WTC11 (cell line): ENCODE data around the gene NPEPPS. TPM values are rescaled to one million over a fixed set of nuclear protein-coding genes. Genes with fewer than 3 reads are reported as not detected.

Experiments
- ATAC-seq: fragments of 200-7000 bp; cut with Tn5 transposase; 2 replicates; pipeline ENCODE4 v1.10.0; 2021; ENCODE audit warnings: mild to moderate bottlenecking, moderate library complexity
- CTCF ChIA-PET: fragments of 300-600 bp; sonication (Branson Sonifier 250); formaldehyde crosslinking; loops from one replicate; lab custom pipeline; 2021; ENCODE audit warnings: antibody characterized with exemption; lab: Charles Lee
- POLR2A ChIA-PET: fragments of 350-600 bp; sonication (Branson Sonifier 250); formaldehyde crosslinking; loops from one replicate; lab custom pipeline; 2021; ENCODE audit warnings: antibody characterized with exemption; lab: Charles Lee
- DNase-seq: peaks from one replicate; pipeline ENCODE4 v3.0.0; 2021; ENCODE audit warnings: low spot score
- H3K27ac Mint-ChIP-seq: 2 replicates; pipeline ENCODE4 v1.8.0; 2021; ENCODE audit warnings: mixed read lengths
- H3K27me3 Mint-ChIP-seq: 2 replicates; pipeline ENCODE4 v1.8.0; 2021; ENCODE audit warnings: low read depth, mild to moderate bottlenecking, moderate library complexity, mixed read lengths
- H3K36me3 Mint-ChIP-seq: 2 replicates; pipeline ENCODE4 v1.8.0; 2021; ENCODE audit warnings: mixed read lengths
- H3K4me1 Mint-ChIP-seq: 2 replicates; pipeline ENCODE4 v1.8.0; 2022; ENCODE audit warnings: mixed read lengths
- H3K4me3 Mint-ChIP-seq: 2 replicates; pipeline ENCODE4 v1.8.0; 2021; ENCODE audit warnings: mild to moderate bottlenecking, moderate library complexity, mixed read lengths
- H3K9me3 Mint-ChIP-seq: 2 replicates; pipeline ENCODE4 v1.8.0; 2021; ENCODE audit warnings: mixed read lengths
- EMX1 ChIP-seq: fragments of 250-450 bp; sonication (Bioruptor Pico); IDR thresholded peaks from 2 replicates; pipeline ENCODE4 v1.8.0; 2021; ENCODE audit warnings: mild to moderate bottlenecking
- FOXJ3 ChIP-seq: sonication (generic); formaldehyde crosslinking; IDR thresholded peaks from 2 replicates; pipeline ENCODE4 v1.9.0; 2021; ENCODE audit warnings: missing genetic modification reagents, mild to moderate bottlenecking, borderline replicate concordance
- GTF2I ChIP-seq: fragments of 250-450 bp; sonication (Bioruptor Pico); conservative IDR thresholded peaks from 2 replicates; pipeline ENCODE4 v1.4.0; 2021; ENCODE audit warnings: mild to moderate bottlenecking
- HMGA2 ChIP-seq: fragments of 250-450 bp; sonication (Bioruptor Pico); IDR thresholded peaks from 2 replicates; pipeline ENCODE4 v1.4.0; 2021; ENCODE audit warnings: mild to moderate bottlenecking, moderate library complexity
- IRF2 ChIP-seq: sonication (generic); formaldehyde crosslinking; IDR thresholded peaks from 2 replicates; pipeline ENCODE4 v1.8.0; 2022; ENCODE audit warnings: low read depth, missing genetic modification reagents, borderline replicate concordance
- NFE2L1 ChIP-seq: sonication (generic); formaldehyde crosslinking; IDR thresholded peaks from 2 replicates; pipeline ENCODE4 v1.8.1; 2023; ENCODE audit warnings: missing genetic modification reagents
- NR1H2 ChIP-seq: sonication (generic); formaldehyde crosslinking; IDR thresholded peaks from 2 replicates; pipeline ENCODE4 v1.9.0; 2021; ENCODE audit warnings: mild to moderate bottlenecking, moderate library complexity, missing genetic modification reagents
- PRRX2 ChIP-seq: fragments of 250-450 bp; sonication (Bioruptor Pico); IDR thresholded peaks from 2 replicates; pipeline ENCODE4 v1.8.0; 2021; ENCODE audit warnings: mild to moderate bottlenecking
- SMAD4 ChIP-seq: sonication (generic); formaldehyde crosslinking; IDR thresholded peaks from 2 replicates; pipeline ENCODE4 v1.8.0; 2022; ENCODE audit warnings: mild to moderate bottlenecking, missing genetic modification reagents
- SOX15 ChIP-seq: fragments of 250-450 bp; sonication (Bioruptor Pico); IDR thresholded peaks from 2 replicates; pipeline ENCODE4 v1.9.0; 2021; ENCODE audit warnings: mild to moderate bottlenecking
- SP1 ChIP-seq: sonication (generic); formaldehyde crosslinking; conservative IDR thresholded peaks from 2 replicates; pipeline ENCODE4 v1.8.1; 2022; ENCODE audit warnings: missing genetic modification reagents
- TEAD1 ChIP-seq: sonication (generic); formaldehyde crosslinking; IDR thresholded peaks from 2 replicates; pipeline ENCODE4 v1.8.0; 2022; ENCODE audit warnings: mild to moderate bottlenecking, missing genetic modification reagents
- TEAD4 ChIP-seq: sonication (generic); formaldehyde crosslinking; IDR thresholded peaks from 2 replicates; pipeline ENCODE4 v1.8.0; 2022; ENCODE audit warnings: mild to moderate bottlenecking, missing genetic modification reagents
- ZNF423 ChIP-seq: fragments of 250-450 bp; sonication (Bioruptor Pico); IDR thresholded peaks from 2 replicates; pipeline ENCODE4 v2.1.2; 2022; ENCODE audit warnings: mild to moderate bottlenecking, moderate library complexity
- ZNF671 ChIP-seq: fragments of 250-450 bp; sonication (Bioruptor Pico); IDR thresholded peaks from 2 replicates; pipeline ENCODE4 v1.8.0; 2021; ENCODE audit warnings: mild to moderate bottlenecking
- total RNA-seq: library from RNA; stranded (reverse); gene quantifications from 3 replicates; pipeline ENCODE4 v1.2.3, GENCODE V29; 2021
- TF ChIP-seq, protein P1 (sequence below): sonication (generic); formaldehyde crosslinking; IDR thresholded peaks from 2 replicates; pipeline ENCODE4 v1.8.1; 2023; ENCODE audit warnings: mild to moderate bottlenecking, missing genetic modification reagents
- TF ChIP-seq, protein P2 (sequence below): sonication (generic); formaldehyde crosslinking; IDR thresholded peaks from 2 replicates; pipeline ENCODE4 v1.8.1; 2023; ENCODE audit warnings: mild to moderate bottlenecking, moderate library complexity, missing genetic modification reagents
- TF ChIP-seq, protein P3 (sequence below): sonication (generic); formaldehyde crosslinking; IDR thresholded peaks from 2 replicates; pipeline ENCODE4 v1.8.1; 2023; ENCODE audit warnings: mild to moderate bottlenecking, missing genetic modification reagents, moderate library complexity
- TF ChIP-seq, protein P4 (sequence below): sonication (generic); formaldehyde crosslinking; IDR thresholded peaks from 2 replicates; pipeline ENCODE4 v1.8.0; 2022; ENCODE audit warnings: mild to moderate bottlenecking, missing genetic modification reagents
- TF ChIP-seq, protein P5 (sequence below): sonication (generic); formaldehyde crosslinking; IDR thresholded peaks from 2 replicates; pipeline ENCODE4 v1.8.0; 2022; ENCODE audit warnings: missing genetic modification reagents
- TF ChIP-seq, protein P6 (sequence below): sonication (generic); formaldehyde crosslinking; IDR thresholded peaks from 2 replicates; pipeline ENCODE4 v1.8.1; 2022; ENCODE audit warnings: low read depth, missing genetic modification reagents, borderline replicate concordance
- TF ChIP-seq, protein P7 (sequence below): sonication (generic); formaldehyde crosslinking; IDR thresholded peaks from 2 replicates; pipeline ENCODE4 v1.8.1; 2022; ENCODE audit warnings: low read depth, mild to moderate bottlenecking, moderate library complexity, missing genetic modification reagents, borderline replicate concordance
- TF ChIP-seq, protein P8 (sequence below): fragments of 250-450 bp; sonication (Bioruptor Pico); IDR thresholded peaks from 2 replicates; pipeline ENCODE4 v1.9.0; 2021; ENCODE audit warnings: mild to moderate bottlenecking
- TF ChIP-seq, protein P9 (sequence below): sonication (generic); formaldehyde crosslinking; IDR thresholded peaks from 2 replicates; pipeline ENCODE4 v1.8.1; 2022; ENCODE audit warnings: mild to moderate bottlenecking, moderate library complexity, missing genetic modification reagents

NPEPPS gene
- total RNA-seq, 1 experiment from 2014 or later = 127 TPM

DNA sequence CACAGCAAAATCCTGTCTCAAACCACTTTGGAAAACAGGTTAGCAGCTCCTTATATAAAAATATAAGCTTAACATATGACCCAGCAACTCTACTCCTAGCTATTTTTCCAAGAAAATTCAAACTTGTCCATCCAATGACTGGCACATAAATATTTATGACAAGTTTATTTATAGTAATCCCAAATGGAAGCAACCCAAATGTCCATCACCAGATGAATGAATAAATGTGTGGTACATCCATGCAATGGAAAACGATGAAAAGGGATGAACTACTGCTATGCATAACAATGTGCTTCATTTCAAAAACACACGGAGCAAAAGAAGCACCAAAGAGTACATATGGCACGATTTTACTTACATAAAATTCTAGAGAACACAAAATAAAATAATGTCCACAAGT, 109.2 kb downstream of the NPEPPS start:
- Mint-ChIP-seq H3K4me1 (no peaks in the 10 kb centered on the region), H3K27ac (no peak overlapping the region), H3K9me3 (no peaks in the 10 kb centered on the region), H3K36me3 (peaks cover 5% of the 10 kb centered on the region), H3K4me3 (no peak overlapping the region), H3K27me3 (no peaks in the 10 kb centered on the region)
- DNase-seq (no peak), ATAC-seq (no peak)
- ChIA-PET POLR2A (no interaction called here), CTCF (no interaction called here)
- TF ChIP-seq, protein P1, sequence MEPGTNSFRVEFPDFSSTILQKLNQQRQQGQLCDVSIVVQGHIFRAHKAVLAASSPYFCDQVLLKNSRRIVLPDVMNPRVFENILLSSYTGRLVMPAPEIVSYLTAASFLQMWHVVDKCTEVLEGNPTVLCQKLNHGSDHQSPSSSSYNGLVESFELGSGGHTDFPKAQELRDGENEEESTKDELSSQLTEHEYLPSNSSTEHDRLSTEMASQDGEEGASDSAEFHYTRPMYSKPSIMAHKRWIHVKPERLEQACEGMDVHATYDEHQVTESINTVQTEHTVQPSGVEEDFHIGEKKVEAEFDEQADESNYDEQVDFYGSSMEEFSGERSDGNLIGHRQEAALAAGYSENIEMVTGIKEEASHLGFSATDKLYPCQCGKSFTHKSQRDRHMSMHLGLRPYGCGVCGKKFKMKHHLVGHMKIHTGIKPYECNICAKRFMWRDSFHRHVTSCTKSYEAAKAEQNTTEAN (CRISPR knock-in tag) = no peak
- TF ChIP-seq NR1H2 (no peak), SP1 (CRISPR knock-in tag) (no peak), FOXJ3 (CRISPR knock-in tag) (no peak), GTF2I (CRISPR knock-in tag) (no peak), SOX15 (CRISPR knock-in tag) (no peak), ZNF671 (CRISPR knock-in tag) (no peak), ZNF423 (CRISPR knock-in tag) (no peak), HMGA2 (CRISPR knock-in tag) (no peak), SMAD4 (CRISPR knock-in tag) (no peak), PRRX2 (no peak), TEAD4 (CRISPR knock-in tag) (no peak)
- TF ChIP-seq, protein P2, sequence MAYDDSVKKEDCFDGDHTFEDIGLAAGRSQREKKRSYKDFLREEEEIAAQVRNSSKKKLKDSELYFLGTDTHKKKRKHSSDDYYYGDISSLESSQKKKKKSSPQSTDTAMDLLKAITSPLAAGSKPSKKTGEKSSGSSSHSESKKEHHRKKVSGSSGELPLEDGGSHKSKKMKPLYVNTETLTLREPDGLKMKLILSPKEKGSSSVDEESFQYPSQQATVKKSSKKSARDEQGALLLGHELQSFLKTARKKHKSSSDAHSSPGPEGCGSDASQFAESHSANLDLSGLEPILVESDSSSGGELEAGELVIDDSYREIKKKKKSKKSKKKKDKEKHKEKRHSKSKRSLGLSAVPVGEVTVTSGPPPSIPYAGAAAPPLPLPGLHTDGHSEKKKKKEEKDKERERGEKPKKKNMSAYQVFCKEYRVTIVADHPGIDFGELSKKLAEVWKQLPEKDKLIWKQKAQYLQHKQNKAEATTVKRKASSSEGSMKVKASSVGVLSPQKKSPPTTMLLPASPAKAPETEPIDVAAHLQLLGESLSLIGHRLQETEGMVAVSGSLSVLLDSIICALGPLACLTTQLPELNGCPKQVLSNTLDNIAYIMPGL (CRISPR knock-in tag) = no peak
- TF ChIP-seq, protein P3, sequence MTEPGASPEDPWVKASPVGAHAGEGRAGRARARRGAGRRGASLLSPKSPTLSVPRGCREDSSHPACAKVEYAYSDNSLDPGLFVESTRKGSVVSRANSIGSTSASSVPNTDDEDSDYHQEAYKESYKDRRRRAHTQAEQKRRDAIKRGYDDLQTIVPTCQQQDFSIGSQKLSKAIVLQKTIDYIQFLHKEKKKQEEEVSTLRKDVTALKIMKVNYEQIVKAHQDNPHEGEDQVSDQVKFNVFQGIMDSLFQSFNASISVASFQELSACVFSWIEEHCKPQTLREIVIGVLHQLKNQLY (CRISPR knock-in tag) = no peak
- TF ChIP-seq, protein P4, sequence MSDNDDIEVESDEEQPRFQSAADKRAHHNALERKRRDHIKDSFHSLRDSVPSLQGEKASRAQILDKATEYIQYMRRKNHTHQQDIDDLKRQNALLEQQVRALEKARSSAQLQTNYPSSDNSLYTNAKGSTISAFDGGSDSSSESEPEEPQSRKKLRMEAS (CRISPR knock-in tag) = no peak
- TF ChIP-seq, protein P5, sequence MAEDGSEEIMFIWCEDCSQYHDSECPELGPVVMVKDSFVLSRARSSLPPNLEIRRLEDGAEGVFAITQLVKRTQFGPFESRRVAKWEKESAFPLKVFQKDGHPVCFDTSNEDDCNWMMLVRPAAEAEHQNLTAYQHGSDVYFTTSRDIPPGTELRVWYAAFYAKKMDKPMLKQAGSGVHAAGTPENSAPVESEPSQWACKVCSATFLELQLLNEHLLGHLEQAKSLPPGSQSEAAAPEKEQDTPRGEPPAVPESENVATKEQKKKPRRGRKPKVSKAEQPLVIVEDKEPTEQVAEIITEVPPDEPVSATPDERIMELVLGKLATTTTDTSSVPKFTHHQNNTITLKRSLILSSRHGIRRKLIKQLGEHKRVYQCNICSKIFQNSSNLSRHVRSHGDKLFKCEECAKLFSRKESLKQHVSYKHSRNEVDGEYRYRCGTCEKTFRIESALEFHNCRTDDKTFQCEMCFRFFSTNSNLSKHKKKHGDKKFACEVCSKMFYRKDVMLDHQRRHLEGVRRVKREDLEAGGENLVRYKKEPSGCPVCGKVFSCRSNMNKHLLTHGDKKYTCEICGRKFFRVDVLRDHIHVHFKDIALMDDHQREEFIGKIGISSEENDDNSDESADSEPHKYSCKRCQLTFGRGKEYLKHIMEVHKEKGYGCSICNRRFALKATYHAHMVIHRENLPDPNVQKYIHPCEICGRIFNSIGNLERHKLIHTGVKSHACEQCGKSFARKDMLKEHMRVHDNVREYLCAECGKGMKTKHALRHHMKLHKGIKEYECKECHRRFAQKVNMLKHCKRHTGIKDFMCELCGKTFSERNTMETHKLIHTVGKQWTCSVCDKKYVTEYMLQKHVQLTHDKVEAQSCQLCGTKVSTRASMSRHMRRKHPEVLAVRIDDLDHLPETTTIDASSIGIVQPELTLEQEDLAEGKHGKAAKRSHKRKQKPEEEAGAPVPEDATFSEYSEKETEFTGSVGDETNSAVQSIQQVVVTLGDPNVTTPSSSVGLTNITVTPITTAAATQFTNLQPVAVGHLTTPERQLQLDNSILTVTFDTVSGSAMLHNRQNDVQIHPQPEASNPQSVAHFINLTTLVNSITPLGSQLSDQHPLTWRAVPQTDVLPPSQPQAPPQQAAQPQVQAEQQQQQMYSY (CRISPR knock-in tag) = no peak
- TF ChIP-seq, protein P6, sequence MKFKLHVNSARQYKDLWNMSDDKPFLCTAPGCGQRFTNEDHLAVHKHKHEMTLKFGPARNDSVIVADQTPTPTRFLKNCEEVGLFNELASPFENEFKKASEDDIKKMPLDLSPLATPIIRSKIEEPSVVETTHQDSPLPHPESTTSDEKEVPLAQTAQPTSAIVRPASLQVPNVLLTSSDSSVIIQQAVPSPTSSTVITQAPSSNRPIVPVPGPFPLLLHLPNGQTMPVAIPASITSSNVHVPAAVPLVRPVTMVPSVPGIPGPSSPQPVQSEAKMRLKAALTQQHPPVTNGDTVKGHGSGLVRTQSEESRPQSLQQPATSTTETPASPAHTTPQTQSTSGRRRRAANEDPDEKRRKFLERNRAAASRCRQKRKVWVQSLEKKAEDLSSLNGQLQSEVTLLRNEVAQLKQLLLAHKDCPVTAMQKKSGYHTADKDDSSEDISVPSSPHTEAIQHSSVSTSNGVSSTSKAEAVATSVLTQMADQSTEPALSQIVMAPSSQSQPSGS = no peak

DNA sequence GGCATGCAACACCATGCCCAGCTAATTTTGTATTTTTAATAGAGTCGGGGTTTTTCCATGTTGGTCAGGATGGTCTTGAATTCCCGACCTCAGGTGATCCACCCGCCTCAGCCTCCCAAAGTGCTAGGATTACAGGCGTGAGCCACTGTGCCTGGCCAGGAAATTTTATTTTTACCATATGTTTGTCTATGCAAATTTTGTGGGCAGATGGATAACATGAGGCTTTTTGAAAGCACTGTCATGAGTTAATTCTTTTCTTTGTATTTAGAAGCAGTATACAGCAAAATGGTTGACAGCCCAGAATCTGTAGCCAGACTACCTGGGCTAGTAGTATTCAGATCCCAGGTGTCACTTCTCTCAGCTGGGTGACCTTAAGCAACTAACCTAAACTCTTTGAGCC, 110.3 kb downstream of the NPEPPS start:
- no peak overlapping the region for H3K27ac Mint-ChIP-seq
- no peaks in the 10 kb centered on the region for H3K27me3 Mint-ChIP-seq
- H3K4me1 Mint-ChIP-seq = no peaks in the 10 kb centered on the region
- ATAC-seq (no peak), DNase-seq (no peak)
- no peaks in the 10 kb centered on the region for H3K9me3 Mint-ChIP-seq
- CTCF ChIA-PET = no interaction called here
- H3K4me3 Mint-ChIP-seq = no peak overlapping the region
- peaks cover 5% of the 10 kb centered on the region for H3K36me3 Mint-ChIP-seq
- POLR2A ChIA-PET = no interaction called here
- TF ChIP-seq NR1H2 (no peak), TEAD1 (CRISPR knock-in tag) (no peak), NFE2L1 (CRISPR knock-in tag) (no peak), EMX1 (CRISPR knock-in tag) (no peak), HMGA2 (CRISPR knock-in tag) (no peak), IRF2 (CRISPR knock-in tag) (no peak)
- TF ChIP-seq, protein P7, sequence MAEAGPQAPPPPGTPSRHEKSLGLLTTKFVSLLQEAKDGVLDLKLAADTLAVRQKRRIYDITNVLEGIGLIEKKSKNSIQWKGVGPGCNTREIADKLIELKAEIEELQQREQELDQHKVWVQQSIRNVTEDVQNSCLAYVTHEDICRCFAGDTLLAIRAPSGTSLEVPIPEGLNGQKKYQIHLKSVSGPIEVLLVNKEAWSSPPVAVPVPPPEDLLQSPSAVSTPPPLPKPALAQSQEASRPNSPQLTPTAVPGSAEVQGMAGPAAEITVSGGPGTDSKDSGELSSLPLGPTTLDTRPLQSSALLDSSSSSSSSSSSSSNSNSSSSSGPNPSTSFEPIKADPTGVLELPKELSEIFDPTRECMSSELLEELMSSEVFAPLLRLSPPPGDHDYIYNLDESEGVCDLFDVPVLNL = no peak
- TF ChIP-seq, protein P8, sequence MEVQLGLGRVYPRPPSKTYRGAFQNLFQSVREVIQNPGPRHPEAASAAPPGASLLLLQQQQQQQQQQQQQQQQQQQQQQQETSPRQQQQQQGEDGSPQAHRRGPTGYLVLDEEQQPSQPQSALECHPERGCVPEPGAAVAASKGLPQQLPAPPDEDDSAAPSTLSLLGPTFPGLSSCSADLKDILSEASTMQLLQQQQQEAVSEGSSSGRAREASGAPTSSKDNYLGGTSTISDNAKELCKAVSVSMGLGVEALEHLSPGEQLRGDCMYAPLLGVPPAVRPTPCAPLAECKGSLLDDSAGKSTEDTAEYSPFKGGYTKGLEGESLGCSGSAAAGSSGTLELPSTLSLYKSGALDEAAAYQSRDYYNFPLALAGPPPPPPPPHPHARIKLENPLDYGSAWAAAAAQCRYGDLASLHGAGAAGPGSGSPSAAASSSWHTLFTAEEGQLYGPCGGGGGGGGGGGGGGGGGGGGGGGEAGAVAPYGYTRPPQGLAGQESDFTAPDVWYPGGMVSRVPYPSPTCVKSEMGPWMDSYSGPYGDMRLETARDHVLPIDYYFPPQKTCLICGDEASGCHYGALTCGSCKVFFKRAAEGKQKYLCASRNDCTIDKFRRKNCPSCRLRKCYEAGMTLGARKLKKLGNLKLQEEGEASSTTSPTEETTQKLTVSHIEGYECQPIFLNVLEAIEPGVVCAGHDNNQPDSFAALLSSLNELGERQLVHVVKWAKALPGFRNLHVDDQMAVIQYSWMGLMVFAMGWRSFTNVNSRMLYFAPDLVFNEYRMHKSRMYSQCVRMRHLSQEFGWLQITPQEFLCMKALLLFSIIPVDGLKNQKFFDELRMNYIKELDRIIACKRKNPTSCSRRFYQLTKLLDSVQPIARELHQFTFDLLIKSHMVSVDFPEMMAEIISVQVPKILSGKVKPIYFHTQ (CRISPR knock-in tag) = no peak
- TF ChIP-seq, protein P9, sequence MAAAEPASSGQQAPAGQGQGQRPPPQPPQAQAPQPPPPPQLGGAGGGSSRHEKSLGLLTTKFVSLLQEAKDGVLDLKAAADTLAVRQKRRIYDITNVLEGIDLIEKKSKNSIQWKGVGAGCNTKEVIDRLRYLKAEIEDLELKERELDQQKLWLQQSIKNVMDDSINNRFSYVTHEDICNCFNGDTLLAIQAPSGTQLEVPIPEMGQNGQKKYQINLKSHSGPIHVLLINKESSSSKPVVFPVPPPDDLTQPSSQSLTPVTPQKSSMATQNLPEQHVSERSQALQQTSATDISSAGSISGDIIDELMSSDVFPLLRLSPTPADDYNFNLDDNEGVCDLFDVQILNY (CRISPR knock-in tag) = no peak
